Measurements from ENCODE around the gene GK. TPM values are rescaled to one million over a fixed set of nuclear protein-coding genes. Genes with fewer than 3 reads are reported as not detected.
"Not testable (repeated sequence)": the region's sequence is repeated elsewhere in the genome, so short reads cannot be mapped to it uniquely, and the experiment has no call there.

GK gene
- total RNA-seq, 1 donor, result 11.7 TPM

- TF ChIP-seq, protein P1, sequence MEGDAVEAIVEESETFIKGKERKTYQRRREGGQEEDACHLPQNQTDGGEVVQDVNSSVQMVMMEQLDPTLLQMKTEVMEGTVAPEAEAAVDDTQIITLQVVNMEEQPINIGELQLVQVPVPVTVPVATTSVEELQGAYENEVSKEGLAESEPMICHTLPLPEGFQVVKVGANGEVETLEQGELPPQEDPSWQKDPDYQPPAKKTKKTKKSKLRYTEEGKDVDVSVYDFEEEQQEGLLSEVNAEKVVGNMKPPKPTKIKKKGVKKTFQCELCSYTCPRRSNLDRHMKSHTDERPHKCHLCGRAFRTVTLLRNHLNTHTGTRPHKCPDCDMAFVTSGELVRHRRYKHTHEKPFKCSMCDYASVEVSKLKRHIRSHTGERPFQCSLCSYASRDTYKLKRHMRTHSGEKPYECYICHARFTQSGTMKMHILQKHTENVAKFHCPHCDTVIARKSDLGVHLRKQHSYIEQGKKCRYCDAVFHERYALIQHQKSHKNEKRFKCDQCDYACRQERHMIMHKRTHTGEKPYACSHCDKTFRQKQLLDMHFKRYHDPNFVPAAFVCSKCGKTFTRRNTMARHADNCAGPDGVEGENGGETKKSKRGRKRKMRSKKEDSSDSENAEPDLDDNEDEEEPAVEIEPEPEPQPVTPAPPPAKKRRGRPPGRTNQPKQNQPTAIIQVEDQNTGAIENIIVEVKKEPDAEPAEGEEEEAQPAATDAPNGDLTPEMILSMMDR (IDR thresholded peaks at IDR 0.05; ENCODE audit: insufficient read depth, low read depth, low read length), result no peak
- no peak for DNase-seq (ENCODE audit: low read depth)
- no peak overlapping the region for H3K4me3 ChIP-seq (ENCODE audit: low read depth, low read length)
Observed at GRCh38 chrX:30618160-30618765, 35.0 kb upstream of the GK start.

GRCh38 chrX:30620125-30620524, 33.1 kb upstream of the GK start:
- no peak overlapping the region for H3K4me3 ChIP-seq (ENCODE audit: low read depth, low read length)
- TF ChIP-seq, protein P1 (IDR thresholded peaks at IDR 0.05; ENCODE audit: insufficient read depth, low read depth, low read length), result no peak
- DNase-seq (ENCODE audit: low read depth), result no peak

DNA sequence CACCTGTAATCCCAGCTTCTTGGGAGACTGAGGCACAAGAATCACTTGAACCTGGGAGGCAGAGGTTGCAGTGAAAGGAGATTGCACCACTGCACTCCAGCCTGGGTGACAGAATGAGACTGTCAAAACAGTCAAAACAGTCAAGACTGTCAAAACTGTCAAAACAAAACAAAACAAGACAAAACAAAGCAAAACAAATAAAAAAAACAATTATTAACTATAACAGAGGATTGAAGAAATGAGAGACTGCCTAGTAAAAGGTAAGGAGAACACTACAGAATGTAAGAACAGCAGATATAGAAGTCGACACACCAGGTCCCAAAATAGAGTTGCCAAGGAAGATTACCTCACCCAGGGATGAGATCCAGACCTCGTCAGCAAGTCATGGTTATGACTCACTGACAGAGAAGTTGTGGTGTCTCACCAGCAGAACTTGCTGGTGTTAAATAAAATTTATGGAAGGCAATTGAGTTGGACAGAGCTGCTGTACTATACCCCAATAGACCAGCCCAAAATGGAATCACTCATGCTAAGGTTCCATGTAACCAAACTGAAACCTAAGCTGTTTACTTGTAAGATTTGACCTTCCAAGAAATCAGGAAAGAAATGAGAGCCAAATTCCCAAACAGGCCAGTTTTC, 32.1 kb upstream of the GK start:
- no peak overlapping the region for H3K4me3 ChIP-seq (ENCODE audit: low read depth, low read length)
- peak; percentile 89 for DNase-seq (ENCODE audit: low read depth)
- TF ChIP-seq, protein P1 (IDR thresholded peaks at IDR 0.05; ENCODE audit: insufficient read depth, low read depth, low read length), result no peak

GRCh38 chrX:30622361-30622760, 30.9 kb upstream of the GK start:
- no peak for DNase-seq (ENCODE audit: low read depth)
- no peak overlapping the region for H3K4me3 ChIP-seq (ENCODE audit: low read depth, low read length)
- TF ChIP-seq, protein P1 (IDR thresholded peaks at IDR 0.05; ENCODE audit: insufficient read depth, low read depth, low read length), result no peak

DNA sequence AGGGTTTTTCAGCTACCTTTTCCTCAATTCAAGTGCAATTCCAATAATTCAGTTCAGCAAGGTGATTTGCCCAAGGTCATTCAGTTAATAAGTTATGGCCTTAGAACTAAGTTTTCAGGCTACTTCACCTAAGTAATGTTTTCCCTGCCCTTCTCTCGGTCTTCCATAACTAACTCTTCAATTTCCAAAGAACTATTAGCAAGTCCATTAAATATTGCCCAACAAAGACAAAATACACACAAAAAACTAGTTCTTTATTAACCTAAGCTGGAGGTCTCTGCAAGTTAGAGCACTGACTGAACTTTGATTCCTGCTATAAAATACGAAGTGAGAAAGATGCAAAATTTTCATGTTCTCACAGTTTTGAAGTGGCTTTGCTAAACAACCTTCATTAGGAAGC, 26.8 kb upstream of the GK start:
- TF ChIP-seq, protein P1 (IDR thresholded peaks at IDR 0.05; ENCODE audit: insufficient read depth, low read depth, low read length), result no peak
- no peak overlapping the region for H3K4me3 ChIP-seq (ENCODE audit: low read depth, low read length)
- DNase-seq (ENCODE audit: low read depth), result no peak

- DNase-seq (ENCODE audit: low read depth), result peak; percentile 47
- no peak overlapping the region for H3K4me3 ChIP-seq (ENCODE audit: low read depth, low read length)
- TF ChIP-seq, protein P1 (IDR thresholded peaks at IDR 0.05; ENCODE audit: insufficient read depth, low read depth, low read length), result no peak
Observed at GRCh38 chrX:30627818-30628652, 25.2 kb upstream of the GK start.

- not testable (repeated sequence) for DNase-seq (ENCODE audit: low read depth); H3K4me3 ChIP-seq (ENCODE audit: low read depth, low read length)
Observed at GRCh38 chrX:30634070-30634469, 19.2 kb upstream of the GK start.

All from fibroblast of villous mesenchyme (primary cell).